Thyroid gland (tissue), 4 donors: Measurements from ENCODE around the gene TNC. TPM values are rescaled to one million over a fixed set of nuclear protein-coding genes. Genes with fewer than 3 reads are reported as not detected.

Experiments used
- DNase-seq, 2 donors: peaks; one replicate each; pipeline ENCODE4 v3.0.0-alpha.2; 2019
- H3K27ac ChIP-seq, 3 donors: fragments of 200-600 bp; sonication (generic); 1 replicate in 2 of 3; 2 replicates in 1 of 3; pipeline ENCODE4 v1.5.1; 2016 to 2019; ENCODE audit warnings: mild to moderate bottlenecking in 1 of 3, moderate library complexity in 1 of 3
- H3K27me3 ChIP-seq: fragments of 200-600 bp; sonication (generic); one replicate; pipeline ENCODE4 v1.5.1; 2019
- H3K36me3 ChIP-seq, 2 donors: fragments of 200-600 bp; sonication (generic); one replicate each; pipeline ENCODE4 v1.5.1; 2016 to 2019
- H3K4me1 ChIP-seq, 2 donors: fragments of 200-600 bp; sonication (generic); one replicate each; pipeline ENCODE4 v1.5.1; 2017 to 2019
- H3K4me3 ChIP-seq, 3 donors: fragments of 200-600 bp; sonication (generic); replicated peaks in 1 of 3; 1 replicate in 2 of 3; 2 replicates in 1 of 3; pipeline ENCODE4 v1.5.1; 2016; ENCODE audit warnings: mild to moderate bottlenecking in 1 of 3
- H3K9me3 ChIP-seq: fragments of 200-600 bp; sonication (generic); one replicate; pipeline ENCODE4 v1.5.1; 2017
- POLR2A ChIP-seq, 2 donors: fragments of 450-650 bp; IDR thresholded peaks; one replicate each; pipeline ENCODE4 v1.6.1; 2017; ENCODE audit warnings: antibody characterized with exemption in 2 of 2, mild to moderate bottlenecking in 2 of 2, moderate library complexity in 1 of 2
- WGBS, 2 donors: methylation state at CpG; one replicate each; pipeline ENCODE4 v1.1.5; 2017; 5-methylcytosine and 5-hydroxymethylcytosine counted together
- intact Hi-C: fragments of 100-400 bp; cut with DNase I; formaldehyde crosslinking; loops from one replicate; pipeline ENCODE4 v1.15.1; 2023
- total RNA-seq, 4 donors: library from RNA; depleted of rRNA; stranded (reverse); fragments of >200 nt; gene quantifications; one replicate each; pipeline ENCODE4 v1.2.3, GENCODE V29; 2016
- TF ChIP-seq, protein P1 (sequence below), 6 experiments: fragments of 200-600 bp in 3 of 6; fragments of 450-650 bp in 3 of 6; sonication (generic) in 3 of 6; IDR thresholded peaks; one replicate each; pipeline ENCODE4 v1.5.1; 2016 to 2019; ENCODE audit warnings: antibody characterized with exemption in 6 of 6, mild to moderate bottlenecking in 2 of 6, inconsistent platforms in 1 of 6, moderate library complexity in 1 of 6

The TNC gene
- total RNA-seq, 4 donors from 2014 or later, result 1.0 to 21.8 (median 6.4) TPM

- no peak for TF ChIP-seq POLR2A (IDR thresholded peaks at IDR 0.05)
- TF ChIP-seq, protein P1, sequence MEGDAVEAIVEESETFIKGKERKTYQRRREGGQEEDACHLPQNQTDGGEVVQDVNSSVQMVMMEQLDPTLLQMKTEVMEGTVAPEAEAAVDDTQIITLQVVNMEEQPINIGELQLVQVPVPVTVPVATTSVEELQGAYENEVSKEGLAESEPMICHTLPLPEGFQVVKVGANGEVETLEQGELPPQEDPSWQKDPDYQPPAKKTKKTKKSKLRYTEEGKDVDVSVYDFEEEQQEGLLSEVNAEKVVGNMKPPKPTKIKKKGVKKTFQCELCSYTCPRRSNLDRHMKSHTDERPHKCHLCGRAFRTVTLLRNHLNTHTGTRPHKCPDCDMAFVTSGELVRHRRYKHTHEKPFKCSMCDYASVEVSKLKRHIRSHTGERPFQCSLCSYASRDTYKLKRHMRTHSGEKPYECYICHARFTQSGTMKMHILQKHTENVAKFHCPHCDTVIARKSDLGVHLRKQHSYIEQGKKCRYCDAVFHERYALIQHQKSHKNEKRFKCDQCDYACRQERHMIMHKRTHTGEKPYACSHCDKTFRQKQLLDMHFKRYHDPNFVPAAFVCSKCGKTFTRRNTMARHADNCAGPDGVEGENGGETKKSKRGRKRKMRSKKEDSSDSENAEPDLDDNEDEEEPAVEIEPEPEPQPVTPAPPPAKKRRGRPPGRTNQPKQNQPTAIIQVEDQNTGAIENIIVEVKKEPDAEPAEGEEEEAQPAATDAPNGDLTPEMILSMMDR (IDR thresholded peaks at IDR 0.05), result no peak
- no peak for DNase-seq
- Histone ChIP-seq H3K27ac (no peak overlapping the region), H3K9me3 (no peaks in the 10 kb centered on the region), H3K4me3 (no peak overlapping the region), H3K36me3 (no peaks in the 10 kb centered on the region), H3K4me1 (no peaks in the 10 kb centered on the region), H3K27me3 (no peaks in the 10 kb centered on the region)
- WGBS, 2 donors, result 95 to 97% methylated on average over 1 of the region's 1 CpG
- intact Hi-C loops, result no loop called here
Observed at GRCh38 chr9:115046824-115047223, 71.1 kb downstream of the TNC start.

DNA sequence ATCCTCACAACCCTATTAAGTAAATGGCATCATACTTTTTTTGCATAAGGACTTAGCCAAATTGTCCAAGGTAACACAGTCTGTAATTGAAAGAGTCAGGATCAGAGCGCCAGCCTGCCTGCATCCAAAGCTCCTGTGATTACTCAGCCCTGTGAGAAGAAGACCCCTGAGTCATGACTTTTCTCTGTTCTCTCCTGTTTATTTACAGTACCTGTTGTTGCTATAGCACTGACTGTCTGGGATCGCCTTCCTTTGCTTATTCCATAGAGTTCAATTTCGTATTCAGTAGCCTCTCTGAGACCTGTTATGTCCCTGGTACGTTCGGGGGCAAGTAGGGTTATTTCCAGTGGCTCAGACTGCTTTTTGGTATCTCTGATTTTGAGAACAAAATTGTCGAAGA, 71.8 kb downstream of the TNC start:
- H3K4me1 ChIP-seq, result no peaks in the 10 kb centered on the region

GRCh38 chr9:115043632-115044031, 74.3 kb downstream of the TNC start:
- 82 to 98% methylated on average over 3 of the region's 3 CpGs for WGBS, 2 donors
- Histone ChIP-seq H3K36me3 (no peaks in the 10 kb centered on the region), H3K9me3 (no peaks in the 10 kb centered on the region), H3K27ac (no peak overlapping the region), H3K4me3 (no peak overlapping the region), H3K27me3 (no peaks in the 10 kb centered on the region), H3K4me1 (no peaks in the 10 kb centered on the region)
- TF ChIP-seq POLR2A (IDR thresholded peaks at IDR 0.05), result no peak
- TF ChIP-seq, protein P1 (IDR thresholded peaks at IDR 0.05), result no peak
- intact Hi-C loops, result no loop called here
- no peak for DNase-seq

More for the DNA sequence above, 71.8 kb downstream of the TNC start:
- intact Hi-C loops, result no loop called here
- DNase-seq, result no peak
- no peaks in the 10 kb centered on the region for H3K27me3 ChIP-seq
- H3K9me3 ChIP-seq, result no peaks in the 10 kb centered on the region
- no peaks in the 10 kb centered on the region for H3K36me3 ChIP-seq
- no peak for TF ChIP-seq POLR2A (IDR thresholded peaks at IDR 0.05)
- H3K27ac ChIP-seq, result no peak overlapping the region
- no peak overlapping the region for H3K4me3 ChIP-seq
- 86 to 92% methylated on average over 6 of the region's 6 CpGs for WGBS, 2 donors

GRCh38 chr9:115042781-115043509, 75.0 kb downstream of the TNC start:
- 34 to 40% methylated on average over 3 of the region's 3 CpGs for WGBS, 2 donors
- intact Hi-C loops, result no loop called here
- no peak overlapping the region for H3K27ac ChIP-seq
- H3K27me3 ChIP-seq, result no peaks in the 10 kb centered on the region
- no peaks in the 10 kb centered on the region for H3K36me3 ChIP-seq
- TF ChIP-seq POLR2A (IDR thresholded peaks at IDR 0.05), result no peak
- TF ChIP-seq, protein P1 (IDR thresholded peaks at IDR 0.05), result no peak
- no peak for DNase-seq
- no peaks in the 10 kb centered on the region for H3K9me3 ChIP-seq
- no peak overlapping the region for H3K4me3 ChIP-seq
- H3K4me1 ChIP-seq, result no peaks in the 10 kb centered on the region

GRCh38 chr9:115039516-115040120, 78.3 kb downstream of the TNC start:
- intact Hi-C loops, result no loop called here
- Histone ChIP-seq H3K4me3 (no peak overlapping the region), H3K4me1 (peaks cover 0 to 6% of the 10 kb centered on the region in 2 donors), H3K36me3 (no peaks in the 10 kb centered on the region), H3K27ac (no peak overlapping the region), H3K9me3 (no peaks in the 10 kb centered on the region), H3K27me3 (no peaks in the 10 kb centered on the region)
- 76 to 81% methylated on average over 4 of the region's 4 CpGs for WGBS, 2 donors
- DNase-seq, result no peak
- TF ChIP-seq POLR2A (IDR thresholded peaks at IDR 0.05), result no peak
- TF ChIP-seq, protein P1 (IDR thresholded peaks at IDR 0.05), result no peak
